Measurements from ENCODE around the gene CCR4. TPM values are rescaled to one million over a fixed set of nuclear protein-coding genes. Genes with fewer than 3 reads are reported as not detected.
"Not testable (repeated sequence)": the region's sequence is repeated elsewhere in the genome, so short reads cannot be mapped to it uniquely, and the experiment has no call there.

CCR4 gene
- total and polyA plus RNA-seq, 2 experiments from 2014 or later = not detected

DNA sequence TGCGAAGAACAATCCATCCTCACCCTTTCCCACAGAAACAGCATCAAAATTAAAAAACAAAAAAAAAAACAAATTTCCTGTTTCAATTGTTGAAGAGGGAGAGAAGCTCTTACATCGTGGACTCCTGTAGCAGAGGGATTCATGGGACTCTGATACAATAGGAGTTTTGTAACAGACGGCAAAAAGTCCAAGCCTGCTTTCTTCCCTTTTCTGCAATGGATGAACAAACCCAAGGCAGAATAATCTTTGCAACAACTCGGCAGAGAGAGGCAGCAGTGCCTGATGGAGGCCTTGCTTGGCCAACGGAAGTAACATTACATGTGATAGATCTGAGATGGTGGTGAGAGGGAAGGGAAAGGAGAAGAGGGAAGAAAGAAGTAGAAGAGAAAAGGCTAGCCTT lies 26.9 kb downstream of the CCR4 start:
- H3K9ac ChIP-seq = no peak overlapping the region
- H3K4me2 ChIP-seq (ENCODE audit: unreplicated experiment) = no peak overlapping the region
- no peaks in the 10 kb centered on the region for H3K27me3 ChIP-seq (replicated peaks; ENCODE audit: insufficient read depth)
- H3K9me3 ChIP-seq (ENCODE audit: low read depth) = no peaks in the 10 kb centered on the region
- H3K27ac ChIP-seq = no peak overlapping the region
- no peak overlapping the region for H3K4me3 ChIP-seq
- H3K36me3 ChIP-seq (ENCODE audit: low read depth) = no peaks in the 10 kb centered on the region
- TF ChIP-seq EZH2 (IDR thresholded peaks at IDR 0.05; ENCODE audit: insufficient read depth, poor library complexity, severe bottlenecking) = no peak
- no peak for TF ChIP-seq EZH2phosphoT487 (IDR thresholded peaks at IDR 0.05; ENCODE audit: insufficient read depth, low read depth)
- no peaks in the 10 kb centered on the region for H3K4me1 ChIP-seq (ENCODE audit: insufficient read depth)
- in situ Hi-C loops (cut with MboI) = no loop called here
- no peaks in the 10 kb centered on the region for H3F3A ChIP-seq (ENCODE audit: insufficient read depth)
- no peaks in the 10 kb centered on the region for H3K79me2 ChIP-seq (ENCODE audit: insufficient read depth)
- WGBS, 2 experiments (ENCODE audit: low coverage in 1 of 2, low lambda C conversion rate in 2 of 2, missing lambda C conversion rate in 2 of 2) = 54 to 57% methylated on average over 5 of the region's 5 CpGs
- H3K9me2 ChIP-seq (ENCODE audit: insufficient read depth) = no peaks in the 10 kb centered on the region
- DNase-seq = no peak
- no peaks in the 10 kb centered on the region for H4K20me1 ChIP-seq (ENCODE audit: insufficient read depth)
- no peak overlapping the region for H2AFZ ChIP-seq

DNA sequence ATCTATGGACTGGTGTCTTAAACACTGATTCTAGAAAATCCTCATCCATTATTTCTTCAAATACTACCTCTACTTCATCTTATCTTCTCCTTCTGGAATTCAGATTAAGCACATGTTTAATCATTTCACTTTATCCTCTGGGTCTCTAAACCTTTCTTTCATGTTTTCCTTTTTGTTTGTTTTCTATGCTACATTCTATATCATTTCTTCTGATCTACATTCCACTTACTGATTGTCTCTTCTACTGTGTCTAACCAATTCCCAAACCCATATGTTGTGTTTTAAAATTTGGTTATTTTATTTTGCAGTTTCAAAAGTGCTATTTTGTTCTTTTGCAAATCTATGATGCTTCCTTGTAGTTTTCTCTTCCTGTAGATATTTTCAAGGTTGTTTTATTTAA lies 31.7 kb downstream of the CCR4 start:
- no peaks in the 10 kb centered on the region for H3K27me3 ChIP-seq (replicated peaks; ENCODE audit: insufficient read depth)
- H3K27ac ChIP-seq = no peak overlapping the region
- TF ChIP-seq EZH2phosphoT487 (IDR thresholded peaks at IDR 0.05; ENCODE audit: insufficient read depth, low read depth) = no peak
- no peak for TF ChIP-seq EZH2 (IDR thresholded peaks at IDR 0.05; ENCODE audit: insufficient read depth, poor library complexity, severe bottlenecking)
- no peaks in the 10 kb centered on the region for H3K36me3 ChIP-seq (ENCODE audit: low read depth)
- no peak overlapping the region for H3K4me2 ChIP-seq (ENCODE audit: unreplicated experiment)
- no peak overlapping the region for H2AFZ ChIP-seq
- H3K4me3 ChIP-seq = no peak overlapping the region
- H3K9ac ChIP-seq = no peak overlapping the region
- H3K9me2 ChIP-seq (ENCODE audit: insufficient read depth) = no peaks in the 10 kb centered on the region
- DNase-seq = no peak
- no peaks in the 10 kb centered on the region for H3K4me1 ChIP-seq (ENCODE audit: insufficient read depth)
- H4K20me1 ChIP-seq (ENCODE audit: insufficient read depth) = no peaks in the 10 kb centered on the region
- in situ Hi-C loops (cut with MboI) = no loop called here
- H3K79me2 ChIP-seq (ENCODE audit: insufficient read depth) = no peaks in the 10 kb centered on the region
- no peaks in the 10 kb centered on the region for H3F3A ChIP-seq (ENCODE audit: insufficient read depth)
- no peaks in the 10 kb centered on the region for H3K9me3 ChIP-seq (ENCODE audit: low read depth)

DNA sequence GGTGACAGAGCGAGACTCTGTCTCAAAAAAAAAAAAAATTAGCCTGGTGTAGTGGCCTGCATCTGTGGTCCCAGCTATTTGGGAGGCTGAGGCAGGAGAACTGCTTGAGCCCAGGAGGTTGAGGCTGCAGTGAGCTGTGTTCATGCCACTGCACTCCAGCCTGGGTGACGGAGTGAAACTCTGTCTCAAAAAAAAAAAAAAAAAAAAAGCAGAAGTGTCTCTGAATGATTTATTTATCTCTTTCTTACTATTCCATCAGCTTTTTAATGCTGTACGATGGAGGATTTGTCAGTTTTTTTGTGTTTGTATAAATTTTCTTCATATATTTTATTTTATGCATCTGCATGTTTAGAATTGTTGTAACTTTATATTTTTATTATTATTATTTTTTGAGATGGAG lies 33.5 kb downstream of the CCR4 start:
- H3K9ac ChIP-seq; H3K4me1 ChIP-seq (ENCODE audit: insufficient read depth); H3K27ac ChIP-seq; H3K4me3 ChIP-seq; in situ Hi-C loops (cut with MboI); H3K79me2 ChIP-seq (ENCODE audit: insufficient read depth); H3K27me3 ChIP-seq (replicated peaks; ENCODE audit: insufficient read depth); H3K9me2 ChIP-seq (ENCODE audit: insufficient read depth); H3K9me3 ChIP-seq (ENCODE audit: low read depth); H3F3A ChIP-seq (ENCODE audit: insufficient read depth); H4K20me1 ChIP-seq (ENCODE audit: insufficient read depth); H3K36me3 ChIP-seq (ENCODE audit: low read depth); H3K4me2 ChIP-seq (ENCODE audit: unreplicated experiment); H2AFZ ChIP-seq; DNase-seq: not testable (repeated sequence)
- WGBS, 2 experiments (ENCODE audit: low coverage in 1 of 2, low lambda C conversion rate in 2 of 2, missing lambda C conversion rate in 2 of 2) = 67 to 75% methylated on average over 3 of the region's 3 CpGs

- Histone ChIP-seq H3K4me1 (ENCODE audit: insufficient read depth) (no peaks in the 10 kb centered on the region), H3K27me3 (replicated peaks; ENCODE audit: insufficient read depth) (no peaks in the 10 kb centered on the region), H3K36me3 (ENCODE audit: low read depth) (no peaks in the 10 kb centered on the region), H2AFZ (no peak overlapping the region), H3K9me3 (ENCODE audit: low read depth) (no peaks in the 10 kb centered on the region), H3K27ac (no peak overlapping the region), H3F3A (ENCODE audit: insufficient read depth) (no peaks in the 10 kb centered on the region), H3K4me2 (ENCODE audit: unreplicated experiment) (no peak overlapping the region), H3K79me2 (ENCODE audit: insufficient read depth) (no peaks in the 10 kb centered on the region), H3K9me2 (ENCODE audit: insufficient read depth) (no peaks in the 10 kb centered on the region), H3K4me3 (no peak overlapping the region), H4K20me1 (ENCODE audit: insufficient read depth) (no peaks in the 10 kb centered on the region), H3K9ac (no peak overlapping the region)
- no peak for DNase-seq
- 74 to 75% methylated on average over 6 of the region's 6 CpGs for WGBS, 2 experiments (ENCODE audit: low coverage in 1 of 2, low lambda C conversion rate in 2 of 2, missing lambda C conversion rate in 2 of 2)
- TF ChIP-seq EZH2 (IDR thresholded peaks at IDR 0.05; ENCODE audit: insufficient read depth, poor library complexity, severe bottlenecking) = no peak
- TF ChIP-seq EZH2phosphoT487 (IDR thresholded peaks at IDR 0.05; ENCODE audit: insufficient read depth, low read depth) = no peak
- in situ Hi-C loops (cut with MboI) = no loop called here
These were observed 37.7 kb downstream of the CCR4 start for GRCh38 chr3:32989171-32989570.

- no peaks in the 10 kb centered on the region for H3K4me1 ChIP-seq (ENCODE audit: insufficient read depth)
- H3K4me3 ChIP-seq = no peak overlapping the region
- no peaks in the 10 kb centered on the region for H3K27me3 ChIP-seq (replicated peaks; ENCODE audit: insufficient read depth)
- DNase-seq = no peak
- TF ChIP-seq EZH2phosphoT487 (IDR thresholded peaks at IDR 0.05; ENCODE audit: insufficient read depth, low read depth) (no peak), EZH2 (IDR thresholded peaks at IDR 0.05; ENCODE audit: insufficient read depth, poor library complexity, severe bottlenecking) (no peak)
- no peaks in the 10 kb centered on the region for H3F3A ChIP-seq (ENCODE audit: insufficient read depth)
- no peaks in the 10 kb centered on the region for H3K9me3 ChIP-seq (ENCODE audit: low read depth)
- H3K36me3 ChIP-seq (ENCODE audit: low read depth) = no peaks in the 10 kb centered on the region
- no peaks in the 10 kb centered on the region for H3K9me2 ChIP-seq (ENCODE audit: insufficient read depth)
- in situ Hi-C loops (cut with MboI) = no loop called here
- no peaks in the 10 kb centered on the region for H3K79me2 ChIP-seq (ENCODE audit: insufficient read depth)
- no peak overlapping the region for H3K9ac ChIP-seq
- no peaks in the 10 kb centered on the region for H4K20me1 ChIP-seq (ENCODE audit: insufficient read depth)
- no peak overlapping the region for H3K4me2 ChIP-seq (ENCODE audit: unreplicated experiment)
- no peak overlapping the region for H2AFZ ChIP-seq
- WGBS, 2 experiments (ENCODE audit: low coverage in 1 of 2, low lambda C conversion rate in 2 of 2, missing lambda C conversion rate in 2 of 2) = 62 to 68% methylated on average over 2 of the region's 2 CpGs
- H3K27ac ChIP-seq = no peak overlapping the region
These were observed 38.7 kb downstream of the CCR4 start for GRCh38 chr3:32990116-32990515.

Measured in GM23248 (cell line).